Fibroblast of lung (primary cell): ENCODE results near the gene TSSC4.

Experiments
- EZH2 ChIP-seq: IDR thresholded peaks from 2 replicates; pipeline ENCODE4 v1.5.1; 2012; ENCODE audit warnings: low read length, control low read depth, mild to moderate bottlenecking; ENCODE audit errors: missing control alignments
- TF ChIP-seq, protein P1 (sequence below), 2 donors: IDR thresholded peaks in 1 of 2; conservative IDR thresholded peaks in 1 of 2; 1 replicate in 1 of 2; 2 replicates in 1 of 2; pipeline ENCODE4 v1.5.1; 2011 to 2012; ENCODE audit warnings: low read length in 2 of 2, control low read depth in 1 of 2, inconsistent platforms in 1 of 2, low read depth in 1 of 2, mild to moderate bottlenecking in 1 of 2

DNA sequence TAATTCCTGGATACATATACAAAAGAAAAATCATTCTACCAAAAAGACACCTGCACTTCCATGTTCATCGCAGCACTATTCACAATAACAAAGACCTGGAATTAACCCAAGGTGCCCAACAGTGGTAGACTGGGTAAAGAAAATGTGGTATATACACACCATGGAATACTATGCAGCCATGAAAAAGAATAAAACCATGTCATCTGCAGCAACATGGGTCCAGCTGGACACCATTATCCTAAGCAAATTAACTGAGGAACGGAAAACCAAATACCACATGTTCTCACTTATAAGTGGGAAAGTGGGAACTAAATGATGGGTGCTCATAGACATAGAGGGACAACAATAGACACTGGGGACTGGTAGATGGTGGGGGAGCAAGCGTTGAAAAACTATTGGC, 39.3 kb downstream of the TSSC4 start:
- TF ChIP-seq, protein P1, sequence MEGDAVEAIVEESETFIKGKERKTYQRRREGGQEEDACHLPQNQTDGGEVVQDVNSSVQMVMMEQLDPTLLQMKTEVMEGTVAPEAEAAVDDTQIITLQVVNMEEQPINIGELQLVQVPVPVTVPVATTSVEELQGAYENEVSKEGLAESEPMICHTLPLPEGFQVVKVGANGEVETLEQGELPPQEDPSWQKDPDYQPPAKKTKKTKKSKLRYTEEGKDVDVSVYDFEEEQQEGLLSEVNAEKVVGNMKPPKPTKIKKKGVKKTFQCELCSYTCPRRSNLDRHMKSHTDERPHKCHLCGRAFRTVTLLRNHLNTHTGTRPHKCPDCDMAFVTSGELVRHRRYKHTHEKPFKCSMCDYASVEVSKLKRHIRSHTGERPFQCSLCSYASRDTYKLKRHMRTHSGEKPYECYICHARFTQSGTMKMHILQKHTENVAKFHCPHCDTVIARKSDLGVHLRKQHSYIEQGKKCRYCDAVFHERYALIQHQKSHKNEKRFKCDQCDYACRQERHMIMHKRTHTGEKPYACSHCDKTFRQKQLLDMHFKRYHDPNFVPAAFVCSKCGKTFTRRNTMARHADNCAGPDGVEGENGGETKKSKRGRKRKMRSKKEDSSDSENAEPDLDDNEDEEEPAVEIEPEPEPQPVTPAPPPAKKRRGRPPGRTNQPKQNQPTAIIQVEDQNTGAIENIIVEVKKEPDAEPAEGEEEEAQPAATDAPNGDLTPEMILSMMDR (conservative IDR thresholded peaks at IDR 0.05 in 1 of 2, IDR thresholded peaks at IDR 0.05 in 1 of 2; ENCODE audit: low read depth in 1 of 2, low read length in 2 of 2): no peak
- TF ChIP-seq EZH2: no peak
